HG03135 (cell line): ENCODE measurements around the gene PIAS1.
"Not testable (repeated sequence)": the region's sequence is repeated elsewhere in the genome, so short reads cannot be mapped to it uniquely, and the experiment has no call there.

ENCODE experiments used
- ATAC-seq: cut with Tn5 transposase; IDR thresholded peaks from one replicate; pipeline ENCODE4 v1.9.1; 2021; ENCODE audit warnings: mild to moderate bottlenecking, moderate library complexity; ENCODE audit not compliant: unreplicated experiment

PIAS1 gene

DNA sequence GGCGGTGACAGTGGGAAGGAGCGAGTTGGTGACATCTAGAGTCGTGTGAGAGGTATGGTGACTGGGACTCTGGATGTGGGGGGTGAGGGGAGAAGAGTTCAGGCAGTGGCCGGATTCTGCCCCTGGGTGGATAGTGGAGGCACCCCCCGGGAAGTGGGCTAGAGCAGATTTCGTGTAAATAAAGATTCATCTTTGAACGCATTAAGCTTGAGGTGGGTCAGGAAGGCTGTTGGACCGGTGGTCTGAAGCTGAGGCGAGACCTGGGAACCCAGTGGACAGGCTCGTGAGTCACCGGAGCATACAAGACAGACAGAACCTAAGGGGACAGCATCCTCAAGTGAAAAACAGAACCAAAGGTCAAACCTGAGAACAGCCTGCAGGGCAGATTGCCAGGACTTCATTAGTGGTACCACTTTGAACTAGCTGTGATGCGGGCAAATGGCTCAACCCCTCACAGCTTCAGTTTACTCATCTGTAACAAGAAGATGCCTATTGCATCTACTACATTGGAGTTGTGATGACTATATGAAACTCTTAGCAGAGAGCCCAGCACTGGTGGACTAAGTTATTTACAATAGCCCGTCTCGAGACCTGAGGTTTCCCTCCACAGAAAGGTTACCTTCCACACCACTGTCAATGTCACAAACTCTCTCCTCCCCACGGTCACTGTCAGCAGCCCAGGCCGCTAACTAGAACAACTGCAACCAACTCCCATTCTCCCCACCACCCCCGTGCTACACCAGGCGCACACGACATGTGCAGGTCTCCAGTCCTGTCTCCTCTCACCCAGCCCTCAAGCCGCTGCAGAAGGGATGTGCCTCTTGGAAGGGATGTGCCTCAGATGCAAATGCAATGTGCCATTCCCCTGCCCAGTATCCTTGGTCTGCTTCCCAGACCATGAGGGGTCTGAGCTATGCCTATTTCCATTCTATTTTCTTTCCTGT, 176.3 kb downstream of the PIAS1 start:
- ATAC-seq = no peak

DNA sequence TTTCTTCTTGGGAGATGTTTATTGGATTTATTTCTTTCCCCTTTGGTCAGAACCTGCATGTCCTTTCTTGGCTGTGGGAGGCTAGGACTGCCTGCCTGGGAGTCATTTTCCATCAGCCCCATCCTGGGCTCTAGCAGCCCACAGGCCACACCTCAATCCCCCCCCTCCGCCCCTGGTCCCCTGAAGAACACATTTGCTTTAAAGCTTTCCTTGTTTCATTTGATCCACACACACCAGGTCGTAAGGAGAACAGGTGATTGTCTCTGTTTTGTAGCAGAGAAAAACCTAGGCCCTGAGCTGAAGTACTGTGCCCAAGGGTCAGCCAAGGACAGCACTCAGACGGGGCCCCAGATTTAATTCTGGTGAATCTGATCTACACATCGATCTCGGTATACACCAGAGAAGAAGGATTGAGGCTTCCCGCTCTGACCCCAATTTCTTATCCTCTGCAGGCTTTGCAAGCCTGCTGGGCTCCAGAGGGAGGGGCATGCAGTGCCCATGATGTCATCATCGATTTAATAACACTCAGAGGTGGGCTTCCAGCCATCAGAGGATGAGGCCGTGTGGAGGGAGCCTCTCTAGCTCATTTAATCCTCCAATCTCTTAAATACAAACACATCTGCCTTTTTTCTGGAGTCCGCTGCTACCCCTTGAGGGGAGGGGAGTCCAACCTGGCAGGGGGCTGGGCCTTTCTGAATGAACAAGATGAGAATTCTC, 177.1 kb downstream of the PIAS1 start:
- no peak for ATAC-seq

GRCh38 chr15:68232449-68232848, 178.3 kb downstream of the PIAS1 start:
- no peak for ATAC-seq

- ATAC-seq = no peak
Measured at GRCh38 chr15:68232937-68233336, 178.8 kb downstream of the PIAS1 start.

DNA sequence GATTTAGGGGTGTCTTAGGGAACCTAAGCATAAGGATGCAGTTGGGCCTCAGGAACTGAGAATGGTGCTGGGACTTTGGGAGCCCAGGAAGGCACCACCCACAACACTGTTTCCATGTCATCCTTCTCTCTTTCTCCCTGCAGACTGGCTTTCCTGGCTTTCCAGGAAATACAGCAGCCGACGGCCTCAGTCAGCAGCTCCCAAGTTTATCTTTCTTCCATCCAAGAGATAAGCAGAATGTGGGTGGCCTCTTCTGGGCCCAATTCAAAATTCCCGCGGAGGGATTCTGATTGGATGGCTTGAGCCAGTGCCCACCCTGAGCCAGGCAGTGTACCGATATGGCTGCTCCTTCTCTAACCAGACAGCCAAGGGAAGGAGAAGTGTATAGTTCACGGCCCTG, 179.9 kb downstream of the PIAS1 start:
- ATAC-seq = no peak

- ATAC-seq = not testable (repeated sequence)
Measured at GRCh38 chr15:68234520-68234919, 180.4 kb downstream of the PIAS1 start.

GRCh38 chr15:68235022-68235421, 180.9 kb downstream of the PIAS1 start:
- ATAC-seq = no peak

DNA sequence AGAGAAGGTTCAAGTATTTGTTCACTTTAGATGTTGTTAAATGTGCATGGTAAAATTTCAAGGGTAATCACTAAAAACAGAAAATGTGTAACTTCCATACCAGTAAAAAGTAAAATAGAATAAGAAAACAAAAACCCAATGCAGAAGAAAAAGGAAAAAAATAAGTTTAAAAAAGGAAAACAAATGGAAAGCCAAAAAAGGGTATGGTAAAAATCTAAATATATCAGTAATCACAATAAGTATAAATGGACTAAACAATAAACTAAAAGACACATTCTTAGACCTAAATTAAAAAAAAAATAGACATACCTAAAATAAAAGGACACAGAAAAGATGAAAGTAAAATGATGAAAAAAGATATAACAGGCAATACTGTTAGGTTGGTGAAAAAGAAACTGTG, 184.9 kb downstream of the PIAS1 start:
- ATAC-seq = no peak

- no peak for ATAC-seq
Measured at GRCh38 chr15:68241088-68241935, 187.2 kb downstream of the PIAS1 start.
